ENCODE measurements around the gene PPM1E.

PPM1E gene

DNA sequence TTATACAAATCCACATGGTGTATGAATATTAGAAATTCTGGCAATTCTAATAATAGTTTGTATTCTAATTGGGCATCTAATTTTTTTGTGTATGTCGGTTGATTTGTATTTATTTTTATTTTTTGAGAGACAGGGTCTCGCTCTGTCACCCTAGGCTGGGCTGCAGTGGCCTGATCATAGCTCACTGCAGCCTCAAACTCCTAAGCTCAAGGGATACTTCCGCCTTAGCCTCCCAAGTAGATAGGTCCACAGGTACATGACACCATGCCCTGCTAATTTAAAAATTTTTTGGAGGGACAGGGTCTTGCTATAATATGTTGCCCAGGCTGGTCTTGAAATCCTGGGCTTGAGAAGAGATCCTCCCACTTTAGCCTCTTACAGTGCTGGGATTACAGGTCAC is 246.5 kb downstream of the PPM1E start:
- no peak for TF ChIP-seq EZH2phosphoT487 (IDR thresholded peaks at IDR 0.05; ENCODE audit: low read depth)
- TF ChIP-seq, protein P1, sequence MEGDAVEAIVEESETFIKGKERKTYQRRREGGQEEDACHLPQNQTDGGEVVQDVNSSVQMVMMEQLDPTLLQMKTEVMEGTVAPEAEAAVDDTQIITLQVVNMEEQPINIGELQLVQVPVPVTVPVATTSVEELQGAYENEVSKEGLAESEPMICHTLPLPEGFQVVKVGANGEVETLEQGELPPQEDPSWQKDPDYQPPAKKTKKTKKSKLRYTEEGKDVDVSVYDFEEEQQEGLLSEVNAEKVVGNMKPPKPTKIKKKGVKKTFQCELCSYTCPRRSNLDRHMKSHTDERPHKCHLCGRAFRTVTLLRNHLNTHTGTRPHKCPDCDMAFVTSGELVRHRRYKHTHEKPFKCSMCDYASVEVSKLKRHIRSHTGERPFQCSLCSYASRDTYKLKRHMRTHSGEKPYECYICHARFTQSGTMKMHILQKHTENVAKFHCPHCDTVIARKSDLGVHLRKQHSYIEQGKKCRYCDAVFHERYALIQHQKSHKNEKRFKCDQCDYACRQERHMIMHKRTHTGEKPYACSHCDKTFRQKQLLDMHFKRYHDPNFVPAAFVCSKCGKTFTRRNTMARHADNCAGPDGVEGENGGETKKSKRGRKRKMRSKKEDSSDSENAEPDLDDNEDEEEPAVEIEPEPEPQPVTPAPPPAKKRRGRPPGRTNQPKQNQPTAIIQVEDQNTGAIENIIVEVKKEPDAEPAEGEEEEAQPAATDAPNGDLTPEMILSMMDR (IDR thresholded peaks at IDR 0.05; ENCODE audit: low read depth, low read length) = no peak
- peaks cover 9% of the 10 kb centered on the region for H3K36me3 ChIP-seq (replicated peaks; ENCODE audit: low read depth, low read length)
- peak overlapping the region; percentile 91 for H3K27ac ChIP-seq (ENCODE audit: low read length)
- no peaks in the 10 kb centered on the region for H3K27me3 ChIP-seq (ENCODE audit: low read depth, low read length)
- H3K4me1 ChIP-seq (ENCODE audit: low read length) = peaks cover 38% of the 10 kb centered on the region
- H3K79me2 ChIP-seq (ENCODE audit: low read length) = no peaks in the 10 kb centered on the region
- peak overlapping the region; percentile 70 for H3K4me3 ChIP-seq (ENCODE audit: low read length)
- peak overlapping the region; percentile 70 for H3K9ac ChIP-seq (ENCODE audit: low read length)
- no peaks in the 10 kb centered on the region for H3K9me3 ChIP-seq (ENCODE audit: insufficient read depth, low read length)
- peak overlapping the region; percentile 74 for H3K4me2 ChIP-seq (ENCODE audit: low read length)
- H2AFZ ChIP-seq (ENCODE audit: low read depth, low read length) = no peak overlapping the region
- no peaks in the 10 kb centered on the region for H4K20me1 ChIP-seq (ENCODE audit: insufficient read depth, low read length)

DNA sequence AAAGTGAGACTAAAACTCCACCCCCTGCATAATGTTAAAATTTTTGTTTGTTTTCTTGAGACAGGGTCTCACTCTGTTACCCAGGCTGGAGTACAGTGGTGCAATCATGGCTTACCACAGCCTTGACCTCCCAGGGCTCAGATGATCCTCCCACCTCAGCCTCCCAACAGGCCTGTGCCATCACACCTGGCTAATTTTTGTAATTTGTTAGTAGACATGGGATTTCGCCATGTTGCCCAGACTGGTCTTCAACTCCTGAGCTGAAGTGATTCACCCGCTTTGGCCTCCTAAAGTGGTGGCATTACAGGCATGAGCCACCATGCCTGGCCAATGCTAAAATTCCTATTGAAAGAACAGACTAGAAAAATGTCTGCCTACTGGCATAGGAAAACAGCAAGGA is 247.2 kb downstream of the PPM1E start:
- Histone ChIP-seq H3K27me3 (ENCODE audit: low read depth, low read length) (no peaks in the 10 kb centered on the region), H3K9ac (ENCODE audit: low read length) (no peak overlapping the region), H3K4me1 (ENCODE audit: low read length) (peaks cover 38% of the 10 kb centered on the region), H3K4me3 (ENCODE audit: low read length) (no peak overlapping the region), H3K36me3 (replicated peaks; ENCODE audit: low read depth, low read length) (peaks cover 9% of the 10 kb centered on the region), H2AFZ (ENCODE audit: low read depth, low read length) (no peak overlapping the region), H3K4me2 (ENCODE audit: low read length) (no peak overlapping the region), H4K20me1 (ENCODE audit: insufficient read depth, low read length) (no peaks in the 10 kb centered on the region), H3K9me3 (ENCODE audit: insufficient read depth, low read length) (no peaks in the 10 kb centered on the region), H3K79me2 (ENCODE audit: low read length) (no peaks in the 10 kb centered on the region), H3K27ac (ENCODE audit: low read length) (0 out of 2 replicates have a peak overlapping the region, but pooled peaks have one; percentile 91)
- TF ChIP-seq, protein P1 (IDR thresholded peaks at IDR 0.05; ENCODE audit: low read depth, low read length) = no peak
- no peak for TF ChIP-seq EZH2phosphoT487 (IDR thresholded peaks at IDR 0.05; ENCODE audit: low read depth)

DNA sequence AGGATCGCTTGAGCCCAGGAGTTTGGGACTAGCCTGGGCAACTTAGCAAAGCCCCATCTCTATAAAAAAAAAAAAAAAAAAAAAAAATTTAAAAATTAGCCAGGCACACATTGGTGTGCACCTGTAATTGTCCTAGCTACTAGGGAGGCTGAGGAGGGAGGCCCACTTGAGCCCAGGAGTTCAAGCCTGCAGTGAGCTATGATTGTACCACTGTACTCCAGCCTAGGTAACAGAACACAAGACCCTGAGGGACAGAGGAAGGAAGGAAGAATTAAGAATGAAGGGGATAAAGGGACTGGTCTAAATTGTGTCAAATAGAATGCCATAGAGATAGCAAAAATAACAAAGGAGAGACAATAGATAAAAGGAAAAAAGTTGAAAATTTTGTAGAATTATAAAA is 248.2 kb downstream of the PPM1E start:
- Histone ChIP-seq H3K9me3 (ENCODE audit: insufficient read depth, low read length) (no peaks in the 10 kb centered on the region), H4K20me1 (ENCODE audit: insufficient read depth, low read length) (no peaks in the 10 kb centered on the region), H2AFZ (ENCODE audit: low read depth, low read length) (no peak overlapping the region), H3K27ac (ENCODE audit: low read length) (no peak overlapping the region), H3K4me3 (ENCODE audit: low read length) (no peak overlapping the region), H3K4me1 (ENCODE audit: low read length) (peaks cover 38% of the 10 kb centered on the region), H3K79me2 (ENCODE audit: low read length) (no peaks in the 10 kb centered on the region), H3K4me2 (ENCODE audit: low read length) (no peak overlapping the region), H3K27me3 (ENCODE audit: low read depth, low read length) (no peaks in the 10 kb centered on the region), H3K36me3 (replicated peaks; ENCODE audit: low read depth, low read length) (peaks cover 9% of the 10 kb centered on the region), H3K9ac (ENCODE audit: low read length) (0 out of 2 replicates have a peak overlapping the region, but pooled peaks have one; percentile 30)
- TF ChIP-seq EZH2phosphoT487 (IDR thresholded peaks at IDR 0.05; ENCODE audit: low read depth) = no peak
- TF ChIP-seq, protein P1 (IDR thresholded peaks at IDR 0.05; ENCODE audit: low read depth, low read length) = no peak

DNA sequence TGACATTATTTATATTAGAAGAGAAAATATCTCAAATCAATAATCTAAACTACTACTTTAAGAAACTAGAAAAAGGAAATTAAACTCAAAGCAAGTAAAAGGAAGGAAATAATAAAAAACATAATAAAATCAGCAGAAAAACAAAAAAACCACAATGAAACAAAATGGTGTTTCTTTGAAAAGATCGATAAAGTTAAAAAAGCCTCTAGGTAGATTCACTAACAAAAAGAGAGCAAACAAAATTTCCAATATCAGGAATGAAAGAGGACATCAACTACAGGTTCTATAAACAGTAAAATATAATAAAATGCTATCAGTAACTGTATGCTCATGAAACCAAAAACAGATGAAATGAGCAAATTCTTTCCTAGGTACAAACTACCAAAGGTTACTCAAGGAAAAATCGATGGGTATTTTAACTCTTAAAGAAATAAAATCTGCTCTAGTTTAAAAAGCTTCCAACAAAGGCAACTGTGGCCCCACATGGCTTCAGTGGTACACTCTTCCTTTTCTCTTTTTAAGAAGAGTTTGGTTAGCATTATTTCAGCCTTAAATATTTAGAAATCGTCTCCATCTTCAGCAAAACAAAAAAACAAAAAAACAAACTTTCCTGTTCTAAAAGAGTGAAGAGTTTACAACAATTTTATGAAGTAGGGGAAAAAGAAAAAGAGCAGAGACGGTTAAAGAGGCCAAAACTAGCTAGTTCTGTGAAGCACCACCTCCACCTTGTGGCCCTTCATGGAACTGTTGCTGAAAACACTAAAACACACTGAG is 248.9 kb downstream of the PPM1E start:
- H3K36me3 ChIP-seq (replicated peaks; ENCODE audit: low read depth, low read length) = peaks cover 8% of the 10 kb centered on the region
- H3K4me1 ChIP-seq (ENCODE audit: low read length) = peaks cover 37% of the 10 kb centered on the region
- peak overlapping the region; percentile 50 for H3K27ac ChIP-seq (ENCODE audit: low read length)
- H3K27me3 ChIP-seq (ENCODE audit: low read depth, low read length) = no peaks in the 10 kb centered on the region
- H4K20me1 ChIP-seq (ENCODE audit: insufficient read depth, low read length) = no peaks in the 10 kb centered on the region
- no peaks in the 10 kb centered on the region for H3K79me2 ChIP-seq (ENCODE audit: low read length)
- H3K9ac ChIP-seq (ENCODE audit: low read length) = peak overlapping the region; percentile 30
- peak overlapping the region; percentile 45 for H3K4me2 ChIP-seq (ENCODE audit: low read length)
- H2AFZ ChIP-seq (ENCODE audit: low read depth, low read length) = peak overlapping the region; percentile 37; the same call in 1 of the 2 replicates
- H3K4me3 ChIP-seq (ENCODE audit: low read length) = no peak overlapping the region; the same call in 1 of the 2 replicates
- no peaks in the 10 kb centered on the region for H3K9me3 ChIP-seq (ENCODE audit: insufficient read depth, low read length)
- no peak for TF ChIP-seq EZH2phosphoT487 (IDR thresholded peaks at IDR 0.05; ENCODE audit: low read depth)
- TF ChIP-seq, protein P1 (IDR thresholded peaks at IDR 0.05; ENCODE audit: low read depth, low read length) = peak; percentile 89

All from OCI-LY3 (cell line).